Stomach smooth muscle (tissue), 2 donors: Measurements from ENCODE around the gene ELOB.

Experiments
- H3K27ac ChIP-seq: one replicate; pipeline ENCODE4 v1.7.0; 2013; ENCODE audit warnings: mild to moderate bottlenecking, low read length, inconsistent platforms
- H3K27me3 ChIP-seq, 2 donors: one replicate each; pipeline ENCODE4 v1.7.0; 2013; ENCODE audit warnings: low read length in 2 of 2; ENCODE audit not compliant: insufficient read depth in 2 of 2, control insufficient read depth in 1 of 2
- H3K36me3 ChIP-seq, 2 donors: one replicate each; pipeline ENCODE4 v1.7.0; 2013; ENCODE audit warnings: low read length in 2 of 2; ENCODE audit not compliant: control insufficient read depth in 2 of 2, insufficient read depth in 2 of 2
- H3K4me1 ChIP-seq: one replicate; pipeline ENCODE4 v1.7.0; 2013; ENCODE audit warnings: low read length; ENCODE audit not compliant: control insufficient read depth, insufficient read depth
- H3K4me3 ChIP-seq, 2 donors: one replicate each; pipeline ENCODE4 v1.7.0; 2013; ENCODE audit warnings: low read length in 2 of 2
- H3K9ac ChIP-seq, 2 donors: one replicate each; pipeline ENCODE4 v1.7.0; 2013; ENCODE audit warnings: low read length in 2 of 2, mild to moderate bottlenecking in 1 of 2
- H3K9me3 ChIP-seq, 2 donors: one replicate each; pipeline ENCODE4 v1.7.0; 2013; ENCODE audit warnings: low read length in 2 of 2; ENCODE audit not compliant: control insufficient read depth in 2 of 2
- donor health status: healthy.
- donor health status: Pancreatic carcinoma.

ELOB gene

GRCh38 chr16:2743007-2743810, 33.9 kb downstream of the ELOB start:
- Histone ChIP-seq H3K27me3 (peaks cover 4 to 5% of the 10 kb centered on the region in 2 donors), H3K27ac (no peak overlapping the region), H3K4me1 (no peaks in the 10 kb centered on the region), H3K9ac (no peak overlapping the region), H3K9me3 (no peaks in the 10 kb centered on the region), H3K4me3 (no peak overlapping the region), H3K36me3 (no peaks in the 10 kb centered on the region)

DNA sequence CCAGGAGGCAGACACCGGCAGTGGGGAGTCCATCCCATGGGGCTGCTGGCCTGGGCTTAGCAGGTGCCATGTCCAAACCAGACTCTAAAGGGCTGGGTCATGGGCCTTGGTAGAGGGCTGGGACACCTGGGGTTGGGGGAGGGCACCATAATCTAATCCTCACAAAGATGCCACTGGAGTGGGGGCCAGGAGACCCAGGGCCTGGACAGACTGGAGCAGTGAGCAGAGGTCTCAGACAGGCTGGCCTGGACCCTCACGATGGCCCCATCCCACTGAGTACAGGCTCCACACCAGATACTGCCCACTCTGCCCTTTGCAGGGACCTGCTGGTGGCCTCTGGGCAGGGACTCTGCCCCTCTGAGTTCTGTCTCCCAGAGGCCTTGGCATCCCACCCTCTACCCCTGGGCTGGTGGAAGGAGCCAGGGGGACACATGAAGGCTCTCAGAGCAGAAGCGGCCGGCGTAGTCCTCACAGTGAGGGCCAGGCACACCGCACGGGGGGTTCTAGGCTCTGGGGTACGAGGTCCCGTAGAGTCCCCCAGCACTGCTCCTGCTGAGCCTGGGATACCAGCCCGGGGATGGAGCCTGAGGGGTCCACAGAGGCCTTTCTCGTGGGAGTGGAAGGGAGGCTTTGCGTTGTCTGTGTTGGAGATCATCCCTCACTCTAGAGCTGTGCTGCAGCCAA, 34.6 kb downstream of the ELOB start:
- H3K9me3 ChIP-seq: no peaks in the 10 kb centered on the region
- H3K27me3 ChIP-seq: peaks cover 4 to 5% of the 10 kb centered on the region in 2 donors
- no peak overlapping the region for H3K9ac ChIP-seq
- H3K27ac ChIP-seq: no peak overlapping the region
- H3K4me1 ChIP-seq: no peaks in the 10 kb centered on the region
- H3K4me3 ChIP-seq: no peak overlapping the region
- H3K36me3 ChIP-seq: no peaks in the 10 kb centered on the region

DNA sequence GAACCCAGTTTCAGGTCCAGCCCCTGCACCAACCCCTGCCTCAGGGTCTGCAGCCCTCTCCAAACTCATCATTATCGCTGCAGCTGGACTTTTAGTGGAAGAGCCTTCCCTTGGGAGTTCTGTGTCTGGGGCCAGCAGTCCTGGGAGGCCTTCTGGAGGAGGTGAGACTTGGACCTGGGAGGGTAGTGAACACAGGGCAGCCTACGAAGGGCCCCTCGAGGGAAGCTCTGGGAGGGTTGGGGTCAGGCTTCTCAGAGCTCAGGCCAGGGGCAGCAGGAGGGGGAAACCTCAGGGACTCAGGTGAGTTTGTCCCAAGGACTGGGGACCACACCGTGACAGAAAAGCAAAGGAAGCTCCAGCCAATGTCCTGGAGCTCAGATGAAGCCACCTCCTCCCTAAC, 35.9 kb downstream of the ELOB start:
- no peak overlapping the region for H3K4me3 ChIP-seq
- no peak overlapping the region for H3K9ac ChIP-seq
- H3K9me3 ChIP-seq: no peaks in the 10 kb centered on the region
- peaks cover 7% of the 10 kb centered on the region in 2 donors for H3K27me3 ChIP-seq
- no peak overlapping the region for H3K27ac ChIP-seq
- H3K36me3 ChIP-seq: no peaks in the 10 kb centered on the region
- H3K4me1 ChIP-seq: no peaks in the 10 kb centered on the region

GRCh38 chr16:2740476-2740875, 36.6 kb downstream of the ELOB start:
- no peak overlapping the region for H3K9ac ChIP-seq
- no peaks in the 10 kb centered on the region for H3K4me1 ChIP-seq
- H3K27me3 ChIP-seq: peaks cover 7% of the 10 kb centered on the region in 2 donors
- no peaks in the 10 kb centered on the region for H3K9me3 ChIP-seq
- no peaks in the 10 kb centered on the region for H3K36me3 ChIP-seq
- H3K27ac ChIP-seq: no peak overlapping the region
- H3K4me3 ChIP-seq: no peak overlapping the region

DNA sequence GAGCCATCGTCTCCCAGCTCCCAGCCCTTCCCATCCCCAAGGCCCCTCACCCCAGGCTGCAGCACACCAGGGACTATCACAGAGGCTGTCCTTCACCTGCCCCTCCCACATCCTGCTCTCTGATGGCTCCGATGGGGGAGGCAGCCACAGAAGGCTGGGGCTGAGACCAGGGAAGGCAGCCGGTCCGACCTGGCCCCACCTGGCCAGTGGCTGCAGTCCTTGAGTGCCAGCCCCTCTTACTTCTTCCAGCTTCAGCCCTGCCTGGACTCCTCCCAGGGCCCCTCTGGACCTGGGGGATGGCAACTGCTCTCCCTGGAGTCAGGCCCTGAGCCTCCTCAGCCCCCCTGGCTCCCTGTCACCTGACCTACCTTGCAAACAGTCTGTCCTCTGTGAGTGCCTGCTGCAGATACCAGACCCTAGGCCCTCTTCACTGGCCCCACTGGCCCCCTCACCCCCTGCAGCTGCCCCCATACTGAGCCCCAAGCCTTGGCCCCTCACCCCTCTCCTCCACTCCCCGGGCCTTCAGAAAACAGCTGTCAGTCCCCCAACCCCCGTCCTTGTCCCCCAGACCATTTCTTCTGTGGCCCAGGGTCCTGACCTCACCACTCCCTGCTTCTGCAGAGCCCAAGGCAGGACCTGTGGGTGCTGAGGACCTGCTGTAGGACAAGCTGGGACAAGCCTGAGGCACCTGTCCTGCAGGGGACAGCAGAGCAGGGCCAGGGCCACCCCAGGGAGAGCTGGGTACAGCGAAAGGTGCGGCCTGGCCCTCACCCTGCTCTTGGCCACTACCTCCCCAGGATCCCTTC, 37.3 kb downstream of the ELOB start:
- H3K9ac ChIP-seq: no peak overlapping the region
- no peak overlapping the region for H3K4me3 ChIP-seq
- no peaks in the 10 kb centered on the region for H3K9me3 ChIP-seq
- H3K4me1 ChIP-seq: no peaks in the 10 kb centered on the region
- peaks cover 7% of the 10 kb centered on the region in 2 donors for H3K27me3 ChIP-seq
- no peaks in the 10 kb centered on the region for H3K36me3 ChIP-seq
- H3K27ac ChIP-seq: no peak overlapping the region

DNA sequence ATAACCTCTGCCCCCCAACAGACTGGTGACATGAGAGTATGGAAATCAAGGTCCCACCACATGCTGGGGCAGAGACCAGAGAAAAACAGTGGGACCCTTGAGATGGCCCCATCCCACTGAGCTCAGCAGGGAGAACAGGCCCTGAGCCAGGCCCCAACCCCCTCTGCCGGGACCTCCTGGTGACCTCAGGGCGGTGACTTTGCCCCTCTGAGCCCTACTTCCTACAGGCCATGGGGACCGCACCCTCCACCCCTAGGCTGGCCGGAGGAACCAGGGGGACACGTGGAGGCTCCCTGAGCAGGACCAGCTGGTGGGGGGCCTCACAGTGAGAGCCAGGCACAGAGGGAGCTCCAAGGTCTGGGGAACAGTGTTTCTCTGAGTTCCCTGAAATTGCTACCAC, 38.5 kb downstream of the ELOB start:
- Histone ChIP-seq H3K36me3 (no peaks in the 10 kb centered on the region), H3K4me3 (no peak overlapping the region), H3K27ac (no peak overlapping the region), H3K9ac (no peak overlapping the region), H3K9me3 (no peaks in the 10 kb centered on the region), H3K4me1 (no peaks in the 10 kb centered on the region), H3K27me3 (peaks cover 7% of the 10 kb centered on the region in 2 donors)

GRCh38 chr16:2737895-2738418, 39.1 kb downstream of the ELOB start:
- Histone ChIP-seq H3K36me3 (no peaks in the 10 kb centered on the region), H3K9me3 (no peaks in the 10 kb centered on the region), H3K27ac (no peak overlapping the region), H3K27me3 (peaks cover 7% of the 10 kb centered on the region in 2 donors), H3K4me3 (no peak overlapping the region), H3K9ac (no peak overlapping the region), H3K4me1 (no peaks in the 10 kb centered on the region)

DNA sequence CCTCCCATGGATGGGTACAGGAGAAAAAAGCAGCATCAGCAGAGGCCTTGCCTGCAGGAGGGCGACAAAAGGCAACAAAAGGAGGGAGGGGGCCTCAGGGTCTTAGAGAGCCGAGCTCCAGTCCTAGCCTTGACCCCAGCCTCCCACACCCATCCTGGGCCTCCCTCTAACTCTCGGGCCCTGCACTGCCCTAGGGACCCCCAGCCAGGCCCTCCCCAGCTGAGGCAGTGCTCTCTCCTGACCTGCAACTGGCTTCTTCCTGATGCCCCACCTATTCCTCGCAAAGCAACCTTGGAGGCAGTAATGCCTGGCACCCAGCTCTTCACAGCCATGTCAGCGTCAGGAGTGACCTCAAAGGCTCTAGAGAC, 39.9 kb downstream of the ELOB start:
- Histone ChIP-seq H3K9me3 (no peaks in the 10 kb centered on the region), H3K27me3 (peaks cover 7% of the 10 kb centered on the region in 2 donors), H3K4me3 (no peak overlapping the region), H3K4me1 (no peaks in the 10 kb centered on the region), H3K27ac (no peak overlapping the region), H3K36me3 (no peaks in the 10 kb centered on the region), H3K9ac (no peak overlapping the region)

DNA sequence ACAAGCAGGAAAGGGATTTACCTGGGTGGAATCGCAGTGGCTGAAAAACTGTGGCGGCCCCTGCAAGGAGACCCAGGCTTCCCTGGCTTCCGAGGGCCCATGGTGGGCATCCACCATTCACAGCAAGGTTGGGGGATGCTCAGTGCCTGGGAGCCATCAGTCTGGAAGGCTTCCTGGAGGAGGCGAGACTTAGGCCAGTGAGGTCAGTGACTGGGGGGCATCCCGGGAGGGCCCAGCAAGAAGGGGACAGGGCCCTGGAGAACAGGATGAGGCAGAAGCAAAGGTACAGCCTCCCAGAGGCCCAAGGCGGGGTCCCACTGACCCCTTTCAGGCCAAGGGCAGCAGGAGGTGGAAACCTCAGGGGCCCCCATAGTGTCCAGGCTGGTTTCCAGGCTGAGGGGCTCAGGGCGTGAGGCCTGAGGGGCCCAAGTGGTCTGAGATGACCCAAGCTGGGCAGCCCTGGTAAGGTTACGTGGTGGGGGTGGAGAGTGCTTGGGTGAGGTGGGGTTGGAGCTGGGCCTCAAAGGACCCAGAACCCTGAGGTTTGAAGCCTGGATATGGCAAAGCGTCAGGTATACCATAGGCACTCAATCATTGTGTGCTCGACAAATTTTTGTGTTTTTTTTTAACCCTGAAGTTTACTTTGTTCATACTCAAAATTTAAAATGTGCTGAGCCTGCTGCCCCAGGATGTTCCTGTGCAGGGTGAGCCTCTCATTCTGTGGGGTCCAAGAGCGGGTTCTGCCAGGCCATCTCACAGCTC, 40.4 kb downstream of the ELOB start:
- H3K27ac ChIP-seq: no peak overlapping the region
- peaks cover 7% of the 10 kb centered on the region in 2 donors for H3K27me3 ChIP-seq
- no peaks in the 10 kb centered on the region for H3K4me1 ChIP-seq
- no peak overlapping the region for H3K4me3 ChIP-seq
- H3K36me3 ChIP-seq: no peaks in the 10 kb centered on the region
- no peak overlapping the region for H3K9ac ChIP-seq
- H3K9me3 ChIP-seq: no peaks in the 10 kb centered on the region

DNA sequence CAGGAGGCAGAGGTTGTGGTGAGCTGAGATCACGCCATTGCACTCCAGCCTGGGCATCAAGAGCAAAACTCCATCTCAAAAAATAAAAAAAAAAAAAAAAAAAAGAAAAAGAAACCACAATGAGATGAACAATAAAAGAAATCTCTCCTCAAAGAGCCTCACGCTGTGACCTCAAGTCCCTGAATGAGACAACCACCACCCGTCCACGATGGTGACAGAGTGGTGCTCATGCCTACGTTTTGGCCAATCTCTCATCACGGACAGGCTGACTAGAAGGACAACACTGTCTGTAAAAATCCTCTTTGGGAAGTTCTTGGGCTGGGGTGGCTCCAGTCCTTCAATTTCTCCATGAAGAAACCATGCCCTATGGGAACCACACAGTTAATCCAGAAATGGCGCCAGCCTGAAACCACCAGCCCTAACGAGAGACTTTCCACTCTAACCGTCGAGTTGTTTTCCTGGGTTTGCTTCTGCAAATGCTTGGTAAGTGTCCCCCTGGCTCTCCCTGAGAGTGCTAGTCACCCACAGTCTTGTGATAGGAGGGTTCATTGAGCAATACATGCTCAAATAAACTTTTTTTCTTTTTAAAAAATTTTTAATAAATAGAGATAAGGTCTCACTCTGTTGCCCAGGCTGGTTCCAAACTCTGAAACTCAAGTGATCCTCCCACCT, 42.1 kb downstream of the ELOB start:
- H3K27ac ChIP-seq: no peak overlapping the region
- H3K36me3 ChIP-seq: no peaks in the 10 kb centered on the region
- no peaks in the 10 kb centered on the region for H3K9me3 ChIP-seq
- no peak overlapping the region for H3K9ac ChIP-seq
- H3K4me3 ChIP-seq: no peak overlapping the region
- H3K27me3 ChIP-seq: peaks cover 7% of the 10 kb centered on the region in 2 donors
- no peaks in the 10 kb centered on the region for H3K4me1 ChIP-seq
